ENCODE results near the gene MAP1A.

DNA sequence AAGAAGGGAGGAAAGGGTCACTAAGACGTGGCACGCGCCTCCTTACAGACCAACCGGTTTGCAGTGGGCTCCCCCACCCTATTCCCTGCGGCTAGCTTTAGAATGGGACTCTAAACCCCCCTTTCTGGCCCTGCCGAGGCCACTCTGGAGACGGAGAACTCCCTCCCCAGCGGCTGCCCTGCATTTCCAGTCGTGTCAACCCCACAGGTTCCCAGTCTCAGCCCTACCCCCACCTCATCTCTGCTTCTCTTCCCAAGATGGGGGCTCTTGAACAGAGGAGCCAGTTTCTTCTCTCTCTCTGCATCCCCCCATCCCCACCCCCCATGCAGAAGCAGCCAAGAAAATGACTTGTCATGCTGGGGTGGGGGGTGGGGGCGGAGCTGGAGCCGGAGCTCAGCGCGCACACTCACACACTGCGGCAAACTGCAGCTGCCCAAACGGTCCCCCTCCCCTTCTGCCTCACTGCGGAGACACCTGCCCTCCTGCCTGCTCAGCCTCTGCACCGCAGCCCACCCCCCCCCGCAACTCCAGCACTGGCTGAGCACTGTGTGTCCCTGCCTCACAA lies 871 bp downstream of the MAP1A start:
- TF ChIP-seq CTCF (IDR thresholded peaks at IDR 0.05; ENCODE audit: low read depth, low read length) (no peak), EZH2phosphoT487 (IDR thresholded peaks at IDR 0.05; ENCODE audit: low read depth) (no peak)
